HG03066 (cell line): ENCODE results near the gene UMAD1.
A peak's percentile ranks its signal among the peaks of the same experiment; 100 is the strongest.

Experiments used
- ATAC-seq: cut with Tn5 transposase; IDR thresholded peaks from one replicate; pipeline ENCODE4 v1.9.1; 2021; ENCODE audit warnings: low read depth; ENCODE audit not compliant: unreplicated experiment

UMAD1 gene

GRCh38 chr7:7913504-7913903 lies 273.0 kb downstream of the UMAD1 start:
- ATAC-seq = no peak

GRCh38 chr7:7914547-7914946 lies 274.0 kb downstream of the UMAD1 start:
- ATAC-seq = no peak

GRCh38 chr7:7916064-7916463 lies 275.5 kb downstream of the UMAD1 start:
- ATAC-seq = no peak

GRCh38 chr7:7917593-7917992 lies 277.0 kb downstream of the UMAD1 start:
- no peak for ATAC-seq

- no peak for ATAC-seq
Observed at GRCh38 chr7:7918736-7919448, 278.3 kb downstream of the UMAD1 start.

GRCh38 chr7:7919449-7919945 lies 278.9 kb downstream of the UMAD1 start:
- ATAC-seq = no peak

- ATAC-seq = no peak
Observed at GRCh38 chr7:7920056-7920455, 279.5 kb downstream of the UMAD1 start.

- ATAC-seq = peak; percentile 95
Observed at GRCh38 chr7:7920481-7920880, 279.9 kb downstream of the UMAD1 start.

GRCh38 chr7:7921830-7922229 lies 281.3 kb downstream of the UMAD1 start:
- ATAC-seq = no peak

- no peak for ATAC-seq
Observed at GRCh38 chr7:7922684-7923385, 282.3 kb downstream of the UMAD1 start.

GRCh38 chr7:7923818-7924217 lies 283.3 kb downstream of the UMAD1 start:
- no peak for ATAC-seq

- no peak for ATAC-seq
Observed at GRCh38 chr7:7924303-7924702, 283.8 kb downstream of the UMAD1 start.
